GM19438 (cell line): ENCODE data around the gene IFIT1B.

Source experiments
- ATAC-seq: cut with Tn5 transposase; IDR thresholded peaks from one replicate; pipeline ENCODE4 v1.9.1; 2021; ENCODE audit warnings: low read depth; ENCODE audit not compliant: unreplicated experiment

Gene IFIT1B

GRCh38 chr10:89348481-89348880, 29.4 kb upstream of the IFIT1B start:
- ATAC-seq: no peak

GRCh38 chr10:89348975-89349374, 28.9 kb upstream of the IFIT1B start:
- no peak for ATAC-seq

- ATAC-seq: peak; percentile 38
Measured at GRCh38 chr10:89350631-89351315, 27.1 kb upstream of the IFIT1B start.

- ATAC-seq: peak; percentile 82
Measured at GRCh38 chr10:89351412-89351779, 26.5 kb upstream of the IFIT1B start.

- peak; percentile 46 for ATAC-seq
Measured at GRCh38 chr10:89351780-89352597, 25.9 kb upstream of the IFIT1B start.

GRCh38 chr10:89352802-89353201, 25.1 kb upstream of the IFIT1B start:
- no peak for ATAC-seq

- no peak for ATAC-seq
Measured at GRCh38 chr10:89355394-89355931, 22.4 kb upstream of the IFIT1B start.

GRCh38 chr10:89357096-89357495, 20.8 kb upstream of the IFIT1B start:
- ATAC-seq: no peak

- ATAC-seq: no peak
Measured at GRCh38 chr10:89357975-89358374, 19.9 kb upstream of the IFIT1B start.

GRCh38 chr10:89360157-89360556, 17.7 kb upstream of the IFIT1B start:
- ATAC-seq: no peak

- no peak for ATAC-seq
Measured at GRCh38 chr10:89362929-89363328, 14.9 kb upstream of the IFIT1B start.

- no peak for ATAC-seq
Measured at GRCh38 chr10:89363729-89364442, 14.0 kb upstream of the IFIT1B start.

- no peak for ATAC-seq
Measured at GRCh38 chr10:89364531-89364930, 13.3 kb upstream of the IFIT1B start.

- ATAC-seq: peak; percentile 61
Measured at GRCh38 chr10:89367529-89367928, 10.3 kb upstream of the IFIT1B start.

- ATAC-seq: no peak
Measured at GRCh38 chr10:89368129-89368528, 9.7 kb upstream of the IFIT1B start.

GRCh38 chr10:89369156-89370105, 8.4 kb upstream of the IFIT1B start:
- no peak for ATAC-seq

- no peak for ATAC-seq
Measured at GRCh38 chr10:89371079-89371478, 6.8 kb upstream of the IFIT1B start.

GRCh38 chr10:89371987-89372386, 5.9 kb upstream of the IFIT1B start:
- no peak for ATAC-seq

- no peak for ATAC-seq
Measured at GRCh38 chr10:89373916-89374711, 3.7 kb upstream of the IFIT1B start.
